Natural killer cell (primary cell): ENCODE data around the gene PDE8A. TPM values are rescaled to one million over a fixed set of nuclear protein-coding genes. Genes with fewer than 3 reads are reported as not detected.

Experiments
- ATAC-seq, 3 donors: fragments of 150-1000 bp in 2 of 3; fragments of 200-7000 bp in 1 of 3; cut with Tn5 transposase; 1 replicate in 1 of 3; 2 replicates in 2 of 3; pipeline ENCODE4 v1.10.0; 2021; ENCODE audit warnings: mild to moderate bottlenecking in 2 of 3, moderate library complexity in 2 of 3
- DNase-seq, 2 donors: peaks; one replicate each; pipeline versions ENCODE4 v3.0.0 to v3.0.0-alpha.2; 2013 to 2021; ENCODE audit warnings: mixed read lengths in 1 of 2
- H3K27ac ChIP-seq: one replicate; pipeline ENCODE4 v1.5.1; 2013; ENCODE audit warnings: mild to moderate bottlenecking, low read length
- H3K27me3 ChIP-seq: one replicate; pipeline ENCODE4 v1.6.1; 2013; ENCODE audit warnings: low read length; ENCODE audit not compliant: control insufficient read depth, insufficient read depth
- H3K36me3 ChIP-seq: one replicate; pipeline ENCODE4 v1.6.1; 2013; ENCODE audit warnings: low read length; ENCODE audit not compliant: control insufficient read depth, insufficient read depth
- H3K4me1 ChIP-seq: one replicate; pipeline ENCODE4 v1.6.1; 2013; ENCODE audit warnings: low read length; ENCODE audit not compliant: control insufficient read depth, insufficient read depth
- H3K4me3 ChIP-seq: one replicate; pipeline ENCODE4 v1.5.1; 2013; ENCODE audit warnings: low read length
- H3K9me3 ChIP-seq: one replicate; pipeline ENCODE4 v1.6.1; 2013; ENCODE audit warnings: low read length; ENCODE audit not compliant: control insufficient read depth, insufficient read depth
- H3K27ac Mint-ChIP-seq, 2 donors: one replicate each; pipeline ENCODE4 v1.8.0; 2022; ENCODE audit warnings: mild to moderate bottlenecking in 2 of 2, mixed read lengths in 2 of 2, moderate library complexity in 1 of 2
- H3K27me3 Mint-ChIP-seq, 2 donors: one replicate each; pipeline ENCODE4 v1.8.0; 2022; ENCODE audit warnings: low read depth in 2 of 2, mixed read lengths in 2 of 2
- H3K36me3 Mint-ChIP-seq: one replicate; pipeline ENCODE4 v1.8.0; 2022; ENCODE audit warnings: mixed read lengths
- H3K4me1 Mint-ChIP-seq, 2 donors: one replicate each; pipeline ENCODE4 v1.8.0; 2022; ENCODE audit warnings: mixed read lengths in 2 of 2
- H3K4me3 Mint-ChIP-seq: one replicate; pipeline ENCODE4 v1.8.0; 2022; ENCODE audit warnings: mild to moderate bottlenecking, moderate library complexity, mixed read lengths
- H3K9me3 Mint-ChIP-seq, 2 donors: one replicate each; pipeline ENCODE4 v1.8.0; 2022; ENCODE audit warnings: mixed read lengths in 2 of 2
- WGBS: methylation state at CpG from one replicate; pipeline ENCODE4 v1.1.7; 2013; ENCODE audit warnings: missing lambda C conversion rate; ENCODE audit not compliant: insufficient coverage; 5-methylcytosine and 5-hydroxymethylcytosine counted together
- intact Hi-C: fragments of 100-400 bp; cut with micrococcal nuclease; formaldehyde crosslinking; loops from one replicate; pipeline ENCODE4 v1.14.2; 2022
- total RNA-seq, 4 donors: library from RNA; stranded (reverse); fragments of 120-200 nt in 1 of 4; gene quantifications; one replicate each; pipeline versions ENCODE4 v1.2.3 to v1.2.4, GENCODE V29; 2013 to 2022
- TF ChIP-seq, protein P1 (sequence below): fragments of 200-600 bp; IDR thresholded peaks from one replicate; pipeline ENCODE4 v1.8.0; 2022; ENCODE audit warnings: antibody characterized with exemption

The PDE8A gene
- total RNA-seq, 3 donors from 2014 or later (not counting 1 experiment from before 2014, with no cell fraction given) = 21.0 to 24.2 (median 23.8) TPM

DNA sequence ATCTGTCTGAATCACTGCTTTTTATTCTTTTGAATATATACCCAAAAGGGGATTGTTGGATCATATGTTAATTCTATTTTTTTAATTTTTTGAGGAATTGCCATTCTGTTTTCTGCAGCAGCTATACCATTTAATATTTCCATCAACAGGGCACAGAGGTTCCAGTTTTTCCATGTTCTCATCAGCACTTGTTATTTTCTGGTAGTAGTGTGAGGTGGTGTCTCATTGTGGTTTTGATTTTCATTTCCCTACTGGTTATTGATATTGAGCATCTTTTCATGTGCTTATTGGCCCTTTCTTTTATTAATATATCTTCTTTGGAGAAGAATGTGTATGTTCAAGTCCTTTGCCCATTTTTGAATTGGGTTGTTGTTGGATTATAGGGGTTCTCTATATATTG is 68.1 kb downstream of the PDE8A start:
- ATAC-seq (no peak), DNase-seq (no peak)
- no peak overlapping the region for H3K27ac ChIP-seq
- TF ChIP-seq, protein P1, sequence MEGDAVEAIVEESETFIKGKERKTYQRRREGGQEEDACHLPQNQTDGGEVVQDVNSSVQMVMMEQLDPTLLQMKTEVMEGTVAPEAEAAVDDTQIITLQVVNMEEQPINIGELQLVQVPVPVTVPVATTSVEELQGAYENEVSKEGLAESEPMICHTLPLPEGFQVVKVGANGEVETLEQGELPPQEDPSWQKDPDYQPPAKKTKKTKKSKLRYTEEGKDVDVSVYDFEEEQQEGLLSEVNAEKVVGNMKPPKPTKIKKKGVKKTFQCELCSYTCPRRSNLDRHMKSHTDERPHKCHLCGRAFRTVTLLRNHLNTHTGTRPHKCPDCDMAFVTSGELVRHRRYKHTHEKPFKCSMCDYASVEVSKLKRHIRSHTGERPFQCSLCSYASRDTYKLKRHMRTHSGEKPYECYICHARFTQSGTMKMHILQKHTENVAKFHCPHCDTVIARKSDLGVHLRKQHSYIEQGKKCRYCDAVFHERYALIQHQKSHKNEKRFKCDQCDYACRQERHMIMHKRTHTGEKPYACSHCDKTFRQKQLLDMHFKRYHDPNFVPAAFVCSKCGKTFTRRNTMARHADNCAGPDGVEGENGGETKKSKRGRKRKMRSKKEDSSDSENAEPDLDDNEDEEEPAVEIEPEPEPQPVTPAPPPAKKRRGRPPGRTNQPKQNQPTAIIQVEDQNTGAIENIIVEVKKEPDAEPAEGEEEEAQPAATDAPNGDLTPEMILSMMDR = no peak
- Mint-ChIP-seq H3K27me3 (no peaks in the 10 kb centered on the region), H3K27ac (no peak overlapping the region), H3K4me1 (peaks cover 19 to 47% of the 10 kb centered on the region in 2 donors), H3K9me3 (no peaks in the 10 kb centered on the region), H3K4me3 (no peak overlapping the region), H3K36me3 (no peaks in the 10 kb centered on the region)
- no peak overlapping the region for H3K4me3 ChIP-seq
- intact Hi-C loops = loop anchor here (10.0 kb wide), 2 partner anchors 205 to 465 kb away; no protein-coding TSS in a partner anchor
- H3K4me1 ChIP-seq = no peaks in the 10 kb centered on the region
- no peaks in the 10 kb centered on the region for H3K9me3 ChIP-seq
- H3K27me3 ChIP-seq = no peaks in the 10 kb centered on the region
- no peaks in the 10 kb centered on the region for H3K36me3 ChIP-seq

DNA sequence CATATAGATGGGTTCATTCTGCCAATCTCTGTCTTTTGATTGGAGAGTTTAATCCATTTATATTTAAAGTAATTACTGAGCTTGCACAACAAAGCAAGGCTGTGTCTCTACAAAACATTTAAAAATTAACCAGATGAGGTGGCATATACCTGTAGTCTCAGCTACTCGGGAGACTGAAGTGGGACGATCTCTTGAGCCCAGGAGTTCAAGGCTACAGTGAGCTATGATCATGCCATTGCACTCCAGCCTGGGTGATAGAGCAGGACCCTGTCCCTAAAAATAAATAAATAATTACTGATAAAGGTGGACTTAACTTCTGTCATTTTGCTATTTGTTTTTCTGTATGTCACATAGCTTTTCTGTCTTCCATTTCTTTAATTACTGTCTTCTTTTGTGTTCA is 78.1 kb downstream of the PDE8A start:
- Mint-ChIP-seq H3K36me3 (peaks cover 10% of the 10 kb centered on the region), H3K4me1 (peaks cover 37 to 50% of the 10 kb centered on the region in 2 donors), H3K9me3 (peaks cover 4 to 15% of the 10 kb centered on the region in 2 donors), H3K27me3 (no peaks in the 10 kb centered on the region), H3K4me3 (no peak overlapping the region), H3K27ac (no peak overlapping the region)
- intact Hi-C loops = no loop called here
- H3K4me3 ChIP-seq = no peak overlapping the region
- H3K36me3 ChIP-seq = no peaks in the 10 kb centered on the region
- no peaks in the 10 kb centered on the region for H3K4me1 ChIP-seq
- H3K27me3 ChIP-seq = no peaks in the 10 kb centered on the region
- no peak overlapping the region for H3K27ac ChIP-seq
- DNase-seq (no peak), ATAC-seq (no peak)
- H3K9me3 ChIP-seq = no peaks in the 10 kb centered on the region
- TF ChIP-seq, protein P1 = no peak
- whole genome bisulfite sequencing = 97% methylated on average over 2 of the region's 2 CpGs

DNA sequence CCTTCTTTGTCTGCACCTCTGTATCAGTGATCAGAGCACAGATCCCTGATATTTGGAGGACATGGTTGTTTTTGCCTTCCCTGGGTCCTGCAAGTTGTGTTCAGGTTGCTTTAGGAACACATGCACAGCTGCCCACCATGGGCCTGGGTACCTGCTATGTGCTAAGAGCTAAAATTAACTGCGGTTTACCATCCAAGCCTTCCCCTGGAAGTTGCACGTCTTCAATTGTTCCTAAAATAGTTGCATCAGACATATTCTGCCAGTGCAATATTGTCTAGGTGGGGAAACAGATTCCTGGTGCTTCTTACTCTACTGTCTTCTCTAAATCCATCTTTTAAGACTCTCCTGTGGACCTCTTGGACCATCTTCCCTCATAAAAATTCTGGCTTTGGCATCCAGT is 80.9 kb downstream of the PDE8A start:
- no peak overlapping the region for H3K4me3 Mint-ChIP-seq

DNA sequence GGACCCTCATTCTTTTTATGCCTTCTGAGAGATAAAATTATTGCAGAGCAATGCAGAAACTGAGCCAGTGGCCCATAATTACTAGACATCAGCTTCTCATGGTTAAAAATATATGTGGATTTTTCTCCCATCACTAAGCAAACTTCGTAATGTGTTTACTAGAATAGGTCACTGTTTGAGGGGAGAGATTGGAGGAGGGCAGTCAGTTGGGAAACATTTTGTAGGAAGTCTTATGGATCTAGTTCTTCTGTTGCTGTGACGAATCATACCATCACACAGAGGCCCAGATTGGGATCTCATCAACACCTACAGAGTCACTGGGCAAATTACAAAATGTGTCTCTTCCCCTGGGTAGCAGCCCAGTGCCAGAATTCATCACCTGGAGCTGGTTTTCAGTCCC is 81.4 kb downstream of the PDE8A start:
- Mint-ChIP-seq H3K9me3 (peaks cover 4 to 11% of the 10 kb centered on the region in 2 donors), H3K27me3 (no peaks in the 10 kb centered on the region), H3K4me3 (no peak overlapping the region), H3K36me3 (peaks cover 10% of the 10 kb centered on the region), H3K4me1 (peaks cover 36 to 37% of the 10 kb centered on the region in 2 donors), H3K27ac (no peak overlapping the region)
- WGBS = 100% methylated on average over 1 of the region's 2 CpGs
- no peaks in the 10 kb centered on the region for H3K27me3 ChIP-seq
- no peak for ATAC-seq
- no peak overlapping the region for H3K27ac ChIP-seq
- no peaks in the 10 kb centered on the region for H3K4me1 ChIP-seq
- H3K4me3 ChIP-seq = no peak overlapping the region
- intact Hi-C loops = no loop called here
- no peaks in the 10 kb centered on the region for H3K36me3 ChIP-seq
- TF ChIP-seq, protein P1 = no peak
- no peaks in the 10 kb centered on the region for H3K9me3 ChIP-seq
- DNase-seq = no peak

More for the DNA sequence above, 80.9 kb downstream of the PDE8A start:
- ATAC-seq (no peak), DNase-seq (no peak)
- TF ChIP-seq, protein P1 = no peak
- Histone ChIP-seq H3K9me3 (no peaks in the 10 kb centered on the region), H3K27ac (no peak overlapping the region), H3K27me3 (no peaks in the 10 kb centered on the region), H3K4me1 (no peaks in the 10 kb centered on the region), H3K36me3 (no peaks in the 10 kb centered on the region), H3K4me3 (no peak overlapping the region)
- peaks cover 4 to 11% of the 10 kb centered on the region in 2 donors for H3K9me3 Mint-ChIP-seq
- H3K4me1 Mint-ChIP-seq = peaks cover 37 to 40% of the 10 kb centered on the region in 2 donors
- H3K27ac Mint-ChIP-seq = no peak overlapping the region
- intact Hi-C loops = no loop called here
- 83% methylated on average over 2 of the region's 2 CpGs for WGBS
- H3K27me3 Mint-ChIP-seq = no peaks in the 10 kb centered on the region
- H3K36me3 Mint-ChIP-seq = peaks cover 10% of the 10 kb centered on the region
